SK-N-MC (cell line): ENCODE data around the gene YEATS4.

Experiments used
- FOXP2 ChIP-seq: optimal IDR thresholded peaks from 2 replicates; pipeline ENCODE3; 2011; ENCODE audit warnings: mild to moderate bottlenecking, moderate library complexity; ENCODE audit not compliant: insufficient read depth; ENCODE audit errors: extremely low read length, control extremely low read depth
- POLR2AphosphoS5 ChIP-seq: IDR thresholded peaks from 2 replicates; pipeline ENCODE4 v1.6.1; 2012; ENCODE audit warnings: mild to moderate bottlenecking, low read depth, low read length, borderline replicate concordance

DNA sequence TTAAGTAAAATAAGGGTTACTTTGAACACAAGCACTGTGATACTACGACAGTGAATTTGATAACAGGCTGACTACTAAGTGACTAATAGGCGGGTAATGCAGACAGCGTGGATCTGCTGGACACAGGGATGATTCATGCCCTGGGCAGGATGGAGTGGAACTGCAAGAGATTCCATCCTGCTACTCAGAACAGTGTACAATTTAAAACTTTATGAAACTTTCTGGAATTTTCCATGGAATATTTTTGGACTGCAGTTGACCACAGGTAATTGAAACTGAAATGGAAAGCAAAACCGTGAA is 46.0 kb downstream of the YEATS4 start:
- TF ChIP-seq POLR2AphosphoS5 (no peak), FOXP2 (no peak)
